NCI-H2171 treated with DMSO at 0.1 percent for 48 hours (cell line): Measurements from ENCODE around the gene AURKA.
"Not testable (repeated sequence)": the region's sequence is repeated elsewhere in the genome, so short reads cannot be mapped to it uniquely, and the experiment has no call there.

Experiments
- DNase-seq: peaks from one replicate; lab custom pipeline; 2025; lab: John Stamatoyannopoulos, UW

Gene AURKA

DNA sequence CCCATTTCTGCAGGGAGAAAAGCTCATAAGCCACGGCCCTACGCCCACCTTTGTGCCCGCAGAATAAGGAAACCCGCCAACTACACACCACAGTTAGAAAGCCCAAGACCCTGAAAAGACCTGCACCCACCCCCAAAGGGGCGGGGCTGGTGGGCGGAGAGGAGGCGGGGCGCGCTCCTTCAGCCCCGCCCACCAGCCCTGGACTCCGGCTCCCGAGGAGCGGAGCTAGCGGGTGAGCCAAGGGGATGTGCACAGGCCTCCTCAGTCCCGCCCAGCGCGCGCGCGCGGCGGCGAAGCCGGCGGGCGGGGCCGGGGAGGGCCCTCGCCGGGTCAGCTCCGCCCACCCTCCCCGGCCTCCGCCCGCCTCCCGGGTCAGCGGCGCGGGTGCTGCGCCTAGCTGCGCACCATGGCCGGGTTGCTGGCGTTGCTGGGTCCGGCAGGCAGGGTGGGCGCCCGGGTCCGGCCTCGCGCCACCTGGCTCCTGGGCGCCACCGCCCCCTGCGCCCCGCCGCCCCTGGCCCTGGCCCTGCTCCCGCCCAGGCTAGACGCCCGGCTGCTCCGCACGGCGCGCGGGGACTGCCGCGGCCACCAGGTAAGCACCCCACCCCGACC is 33.3 kb downstream of the AURKA start, which contains the start of gene FAM210B:
FAM210B (plus strand) TSS at position 375 of the 612 bp plus-strand sequence; CDS start at position 407, 32 bp downstream.
- DNase-seq: peak; percentile 86

GRCh38 chr20:56358070-56358469 is 33.9 kb downstream of the AURKA start:
- DNase-seq: no peak

GRCh38 chr20:56353356-56353755 is 38.7 kb downstream of the AURKA start:
- no peak for DNase-seq

GRCh38 chr20:56352345-56353055 is 39.5 kb downstream of the AURKA start:
- DNase-seq: no peak

- DNase-seq: no peak
Measured at GRCh38 chr20:56350842-56351241, 41.2 kb downstream of the AURKA start.

- DNase-seq: no peak
Measured at GRCh38 chr20:56348746-56349145, 43.3 kb downstream of the AURKA start.

DNA sequence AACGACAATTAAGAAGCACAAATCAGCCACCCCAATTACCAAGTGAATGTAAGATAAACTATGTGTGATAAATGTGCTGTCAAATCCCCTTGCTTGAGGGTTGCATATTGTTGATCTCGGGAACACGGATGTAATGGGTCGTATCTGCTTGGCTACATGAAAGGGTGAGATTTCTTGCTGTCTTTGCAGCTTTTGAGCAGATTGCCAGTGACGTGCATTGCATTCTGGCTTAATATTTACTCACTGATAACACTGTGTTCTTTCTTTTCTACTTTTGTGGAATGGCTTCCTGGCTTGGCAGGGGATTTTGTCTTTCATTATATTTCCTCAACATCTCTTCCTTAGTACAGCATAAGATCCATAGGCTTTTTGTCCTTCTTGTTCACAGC is 43.7 kb downstream of the AURKA start:
- no peak for DNase-seq

DNA sequence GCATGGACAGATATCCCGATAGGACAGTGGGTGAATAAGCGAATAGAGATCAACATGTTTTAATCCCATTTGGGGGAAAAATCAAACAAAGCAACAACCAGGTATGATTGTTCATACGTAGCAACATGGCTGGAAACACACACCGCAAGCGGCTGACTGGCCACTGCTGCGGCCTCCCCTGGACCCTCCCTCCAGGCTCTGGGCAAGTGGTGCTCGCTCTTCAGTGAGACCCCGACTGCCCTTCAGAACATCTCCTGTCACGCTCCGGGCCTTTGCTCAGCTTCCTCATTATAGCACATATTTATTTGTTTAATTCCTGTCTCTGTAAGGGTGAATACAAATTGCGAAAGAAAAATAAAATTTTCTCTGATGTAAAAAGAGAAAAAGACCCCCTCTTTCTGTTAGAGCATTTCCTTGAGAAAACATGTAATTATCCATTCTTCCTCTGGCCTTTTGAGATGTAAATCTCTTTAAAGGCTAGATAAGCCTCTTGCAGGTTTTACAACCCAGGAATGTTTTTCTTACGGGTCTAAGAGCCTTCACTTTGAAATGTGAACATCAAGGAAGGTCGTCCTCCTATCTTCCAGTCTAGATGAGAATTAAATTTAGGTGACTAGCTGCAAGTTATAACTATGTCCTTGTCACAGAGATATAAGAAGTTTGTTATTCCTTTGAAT is 44.2 kb downstream of the AURKA start:
- DNase-seq: no peak

GRCh38 chr20:56345911-56346310 is 46.1 kb downstream of the AURKA start:
- no peak for DNase-seq

- DNase-seq: no peak
Measured at GRCh38 chr20:56343861-56344381, 48.1 kb downstream of the AURKA start.

GRCh38 chr20:56342783-56343182 is 49.2 kb downstream of the AURKA start:
- DNase-seq: no peak

- not testable (repeated sequence) for DNase-seq
Measured at GRCh38 chr20:56336709-56337108, 55.3 kb downstream of the AURKA start.

- DNase-seq: no peak
Measured at GRCh38 chr20:56328861-56329260, 63.2 kb downstream of the AURKA start.

DNA sequence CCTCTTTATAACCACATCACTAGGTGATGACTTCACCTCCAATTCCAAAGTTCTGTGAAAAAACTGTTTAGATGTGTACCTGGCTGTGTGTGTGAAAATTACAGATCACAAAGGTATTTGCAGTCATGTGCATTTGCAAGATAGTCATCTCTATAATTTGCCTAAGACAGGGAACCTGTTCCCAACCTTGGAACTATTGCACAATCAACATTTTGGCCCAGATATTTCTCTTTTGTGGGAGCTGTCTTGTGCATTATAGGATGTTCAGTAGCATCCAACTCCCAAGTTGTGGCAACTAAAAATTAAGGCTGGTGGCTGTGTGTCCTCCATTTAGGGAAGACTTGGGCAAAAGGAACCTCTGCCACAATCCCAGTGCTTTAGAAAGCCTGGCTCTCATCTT is 67.2 kb downstream of the AURKA start:
- DNase-seq: no peak

DNA sequence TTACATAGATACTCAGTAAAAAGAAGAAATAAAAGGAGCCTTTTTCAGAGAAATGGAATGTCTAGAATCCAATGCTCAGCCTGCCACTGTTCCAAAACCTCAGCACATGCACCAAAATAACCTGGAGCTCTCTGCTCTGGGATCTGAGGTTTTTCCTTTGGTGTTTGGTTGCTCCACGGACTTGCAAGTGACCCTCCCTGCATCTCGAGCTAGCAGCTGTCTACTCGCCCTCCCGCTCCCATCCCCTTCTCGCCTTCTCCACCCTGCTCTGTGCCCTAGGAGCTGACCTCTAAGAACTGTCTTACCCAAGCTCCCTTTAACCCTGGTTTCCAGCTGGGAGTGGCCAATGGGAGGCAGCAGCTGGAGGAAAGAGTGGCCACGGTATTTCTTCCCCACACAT is 68.4 kb downstream of the AURKA start:
- DNase-seq: no peak

DNA sequence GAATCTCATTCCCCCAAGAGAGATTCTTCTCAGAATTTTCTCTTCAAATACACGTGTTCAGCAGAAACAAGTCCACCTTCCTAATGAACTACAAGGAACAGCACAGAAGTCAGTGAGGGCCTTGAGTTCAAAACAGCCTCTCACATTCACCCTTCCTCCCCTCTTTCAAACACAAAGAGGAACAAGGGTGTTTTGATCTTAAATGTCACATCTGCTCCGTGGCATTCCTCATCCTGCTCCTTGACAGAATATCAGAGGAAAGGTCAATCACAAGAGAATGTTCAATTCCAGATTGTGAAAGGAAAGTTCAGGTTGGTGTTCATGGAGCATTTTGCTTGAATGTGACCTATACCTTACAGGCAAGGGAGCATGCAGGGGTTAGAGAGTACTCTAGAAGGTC is 68.8 kb downstream of the AURKA start:
- DNase-seq: no peak

- DNase-seq: no peak
Measured at GRCh38 chr20:56322681-56323080, 69.3 kb downstream of the AURKA start.
